A673 (cell line): ENCODE measurements around the gene OTUD5. TPM values are rescaled to one million over a fixed set of nuclear protein-coding genes. Genes with fewer than 3 reads are reported as not detected.
A peak's percentile ranks its signal among the peaks of the same experiment; 100 is the strongest.
"Not testable (repeated sequence)": the region's sequence is repeated elsewhere in the genome, so short reads cannot be mapped to it uniquely, and the experiment has no call there.

Experiments used
- BruUV-seq: library from RNA; stranded (reverse); fragments of 400-500 nt; replicated peaks from 2 replicates; lab custom pipeline; 2021; lab: Mats Ljungman, UMichigan
- CTCF ChIA-PET: fragments of 300-600 bp; sonication (Branson Sonifier 250); formaldehyde crosslinking; loops from one replicate; lab custom pipeline; 2022; ENCODE audit warnings: antibody characterized with exemption; lab: Charles Lee
- POLR2A ChIA-PET: fragments of 300-600 bp; sonication (Branson Sonifier 250); formaldehyde crosslinking; loops from one replicate; lab custom pipeline; 2022; ENCODE audit warnings: antibody characterized with exemption; ENCODE audit not compliant: low non-redundant PET; lab: Charles Lee
- DNase-seq: peaks from one replicate; pipeline ENCODE4 v3.0.0-alpha.2; 2015; ENCODE audit warnings: low spot score
- H3K27ac ChIP-seq: fragments of 200-600 bp; sonication (generic); 2 replicates; pipeline ENCODE4 v1.5.1; 2016; ENCODE audit warnings: mixed run types, low read depth, mild to moderate bottlenecking, mixed read lengths, antibody characterized with exemption, low read length; ENCODE audit not compliant: poor library complexity, severe bottlenecking
- H3K27me3 ChIP-seq: fragments of 200-600 bp; sonication (generic); replicated peaks from 2 replicates; pipeline ENCODE4 v1.6.1; 2017; ENCODE audit warnings: mixed run types, low read depth, mild to moderate bottlenecking, mixed read lengths, antibody characterized with exemption, low read length; ENCODE audit not compliant: insufficient read depth, poor library complexity
- H3K36me3 ChIP-seq: fragments of 200-600 bp; sonication (generic); 2 replicates; pipeline ENCODE4 v1.6.1; 2016; ENCODE audit warnings: mixed run types, mild to moderate bottlenecking, mixed read lengths, antibody characterized with exemption, low read length; ENCODE audit not compliant: insufficient read depth, poor library complexity, severe bottlenecking
- H3K4me1 ChIP-seq: fragments of 200-600 bp; sonication (generic); 2 replicates; pipeline ENCODE4 v1.6.1; 2017; ENCODE audit warnings: mixed run types, mild to moderate bottlenecking, mixed read lengths, antibody characterized with exemption, low read length; ENCODE audit not compliant: insufficient read depth, poor library complexity, severe bottlenecking
- H3K4me3 ChIP-seq: fragments of 200-600 bp; sonication (generic); 2 replicates; pipeline ENCODE4 v1.5.1; 2016; ENCODE audit warnings: low read depth, mixed run types, mild to moderate bottlenecking, mixed read lengths, low read length; ENCODE audit not compliant: poor library complexity, severe bottlenecking
- H3K9me3 ChIP-seq: fragments of 200-600 bp; sonication (generic); 2 replicates; pipeline ENCODE4 v1.6.1; 2016; ENCODE audit warnings: mixed run types, low read depth, mild to moderate bottlenecking, mixed read lengths, antibody characterized with exemption, low read length; ENCODE audit not compliant: poor library complexity, severe bottlenecking
- CTCF ChIP-seq: fragments of 300-800, 200-600 bp; sonication (generic); conservative IDR thresholded peaks from 2 replicates; pipeline ENCODE4 v1.5.1; 2017; ENCODE audit warnings: low read depth, mild to moderate bottlenecking, antibody characterized with exemption, low read length, moderate library complexity, mixed read lengths
- EZH2 ChIP-seq: fragments of 200-600 bp; sonication (generic); IDR thresholded peaks from 2 replicates; pipeline ENCODE4 v1.6.1; 2017; ENCODE audit warnings: borderline replicate concordance, low read depth, mild to moderate bottlenecking, mixed read lengths, antibody characterized with exemption, low read length; ENCODE audit not compliant: poor library complexity, severe bottlenecking
- intact Hi-C: fragments of 100-400 bp; cut with micrococcal nuclease; formaldehyde crosslinking; loops from one replicate; pipeline ENCODE4 v1.10.0; 2022; ENCODE audit not compliant: unreplicated experiment
- total RNA-seq: library from RNA; stranded (reverse); gene quantifications from 2 replicates; pipeline ENCODE4 v1.2.3, GENCODE V29; 2021

Gene OTUD5
- total RNA-seq, 1 experiment from 2014 or later, result 67.5 TPM

GRCh38 chrX:48891402-48892288, 65.8 kb downstream of the OTUD5 start:
- intact Hi-C loops, result loop anchor here (10.0 kb wide), 1 partner anchor 87 kb away; the partner anchor contains the start of gene HDAC6
- Histone ChIP-seq H3K27ac (peak overlapping the region; percentile 54), H3K4me1 (no peaks in the 10 kb centered on the region), H3K36me3 (no peaks in the 10 kb centered on the region), H3K27me3 (no peaks in the 10 kb centered on the region), H3K4me3 (peak overlapping the region; percentile 55), H3K9me3 (no peaks in the 10 kb centered on the region)
- no TSS peak for BruUV-seq
- peak; percentile 91 for DNase-seq
- peak; percentile 52 for TF ChIP-seq CTCF
- no peak for TF ChIP-seq EZH2
- ChIA-PET CTCF (interaction anchor here (0.6 kb wide), 1 partner anchor 14 kb away, joined by 3 read pairs; no protein-coding TSS in a partner anchor), POLR2A (interaction anchor here (0.6 kb wide), 1 partner anchor 41 kb away, joined by 5 read pairs; no protein-coding TSS in a partner anchor)

- H3K27ac ChIP-seq, result no peak overlapping the region
- no peak for TF ChIP-seq CTCF
- no peak for TF ChIP-seq EZH2
- H3K9me3 ChIP-seq, result no peaks in the 10 kb centered on the region
- no peaks in the 10 kb centered on the region for H3K36me3 ChIP-seq
- no TSS peak for BruUV-seq
- H3K4me3 ChIP-seq, result peak overlapping the region; percentile 55
- no peaks in the 10 kb centered on the region for H3K4me1 ChIP-seq
- intact Hi-C loops, result loop anchor here (10.0 kb wide), 1 partner anchor 86 kb away; the partner anchor contains the start of gene HDAC6
- CTCF ChIA-PET, result interaction anchor here (0.6 kb wide), 1 partner anchor 14 kb away, joined by 3 read pairs; no protein-coding TSS in a partner anchor
- DNase-seq, result no peak
- no peaks in the 10 kb centered on the region for H3K27me3 ChIP-seq
- POLR2A ChIA-PET, result no interaction called here
Observed at GRCh38 chrX:48890934-48891401, 66.4 kb downstream of the OTUD5 start.

- no TSS peak for BruUV-seq
- intact Hi-C loops, result loop anchor here (10.0 kb wide), 1 partner anchor 86 kb away; the partner anchor contains the start of gene HDAC6
- Histone ChIP-seq H3K36me3 (no peaks in the 10 kb centered on the region), H3K9me3 (no peaks in the 10 kb centered on the region), H3K27me3 (no peaks in the 10 kb centered on the region), H3K27ac (no peak overlapping the region), H3K4me1 (no peaks in the 10 kb centered on the region), H3K4me3 (peak overlapping the region; percentile 55)
- no peak for DNase-seq
- POLR2A ChIA-PET, result no interaction called here
- TF ChIP-seq CTCF (no peak), EZH2 (no peak)
- CTCF ChIA-PET, result no interaction called here
Observed at GRCh38 chrX:48890296-48890925, 67.0 kb downstream of the OTUD5 start.

- H3K36me3 ChIP-seq, intact Hi-C loops, H3K9me3 ChIP-seq, BruUV-seq, POLR2A ChIA-PET, DNase-seq, CTCF ChIA-PET, H3K4me3 ChIP-seq, H3K4me1 ChIP-seq, H3K27ac ChIP-seq, H3K27me3 ChIP-seq: not testable (repeated sequence)
Observed at GRCh38 chrX:48886586-48886985, 70.8 kb downstream of the OTUD5 start.
